ENCODE results near the gene NDRG2.

The NDRG2 gene

GRCh38 chr14:21017528-21018245 lies 7.2 kb downstream of the NDRG2 start:
- Histone ChIP-seq H3F3A (ENCODE audit: insufficient read depth) (no peaks in the 10 kb centered on the region), H3K79me2 (ENCODE audit: insufficient read depth, low read length) (no peaks in the 10 kb centered on the region), H3K4me3 (ENCODE audit: insufficient read depth, low read length, poor library complexity, severe bottlenecking) (no peak overlapping the region), H3K27ac (ENCODE audit: low read depth, low read length) (no peak overlapping the region), H3K9me3 (ENCODE audit: insufficient read depth, low read length) (no peaks in the 10 kb centered on the region), H3K36me3 (ENCODE audit: low read length) (no peaks in the 10 kb centered on the region), H3K4me2 (ENCODE audit: low read depth, low read length, poor library complexity, severe bottlenecking) (no peak overlapping the region), H4K20me1 (ENCODE audit: low read depth, low read length) (no peaks in the 10 kb centered on the region), H2AFZ (ENCODE audit: low read depth, low read length, severe bottlenecking) (no peak overlapping the region), H3K9ac (ENCODE audit: low read length) (no peak overlapping the region), H3K27me3 (ENCODE audit: low read length) (no peaks in the 10 kb centered on the region), H3K9me2 (replicated peaks; ENCODE audit: insufficient read depth, low read length) (no peaks in the 10 kb centered on the region)
- TF ChIP-seq, protein P1, sequence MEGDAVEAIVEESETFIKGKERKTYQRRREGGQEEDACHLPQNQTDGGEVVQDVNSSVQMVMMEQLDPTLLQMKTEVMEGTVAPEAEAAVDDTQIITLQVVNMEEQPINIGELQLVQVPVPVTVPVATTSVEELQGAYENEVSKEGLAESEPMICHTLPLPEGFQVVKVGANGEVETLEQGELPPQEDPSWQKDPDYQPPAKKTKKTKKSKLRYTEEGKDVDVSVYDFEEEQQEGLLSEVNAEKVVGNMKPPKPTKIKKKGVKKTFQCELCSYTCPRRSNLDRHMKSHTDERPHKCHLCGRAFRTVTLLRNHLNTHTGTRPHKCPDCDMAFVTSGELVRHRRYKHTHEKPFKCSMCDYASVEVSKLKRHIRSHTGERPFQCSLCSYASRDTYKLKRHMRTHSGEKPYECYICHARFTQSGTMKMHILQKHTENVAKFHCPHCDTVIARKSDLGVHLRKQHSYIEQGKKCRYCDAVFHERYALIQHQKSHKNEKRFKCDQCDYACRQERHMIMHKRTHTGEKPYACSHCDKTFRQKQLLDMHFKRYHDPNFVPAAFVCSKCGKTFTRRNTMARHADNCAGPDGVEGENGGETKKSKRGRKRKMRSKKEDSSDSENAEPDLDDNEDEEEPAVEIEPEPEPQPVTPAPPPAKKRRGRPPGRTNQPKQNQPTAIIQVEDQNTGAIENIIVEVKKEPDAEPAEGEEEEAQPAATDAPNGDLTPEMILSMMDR (IDR thresholded peaks at IDR 0.05; ENCODE audit: insufficient read depth, low read length, poor library complexity, severe bottlenecking): no peak
- TF ChIP-seq EZH2phosphoT487 (conservative IDR thresholded peaks at IDR 0.05; ENCODE audit: low read length): no peak

GRCh38 chr14:21016413-21017190 lies 8.3 kb downstream of the NDRG2 start:
- H3K9me3 ChIP-seq (ENCODE audit: insufficient read depth, low read length): no peaks in the 10 kb centered on the region
- no peak overlapping the region for H2AFZ ChIP-seq (ENCODE audit: low read depth, low read length, severe bottlenecking)
- no peaks in the 10 kb centered on the region for H3K9me2 ChIP-seq (replicated peaks; ENCODE audit: insufficient read depth, low read length)
- H3K9ac ChIP-seq (ENCODE audit: low read length): no peak overlapping the region
- H4K20me1 ChIP-seq (ENCODE audit: low read depth, low read length): no peaks in the 10 kb centered on the region
- no peaks in the 10 kb centered on the region for H3K36me3 ChIP-seq (ENCODE audit: low read length)
- H3K27me3 ChIP-seq (ENCODE audit: low read length): no peaks in the 10 kb centered on the region
- H3K4me2 ChIP-seq (ENCODE audit: low read depth, low read length, poor library complexity, severe bottlenecking): no peak overlapping the region
- no peaks in the 10 kb centered on the region for H3K79me2 ChIP-seq (ENCODE audit: insufficient read depth, low read length)
- H3F3A ChIP-seq (ENCODE audit: insufficient read depth): no peaks in the 10 kb centered on the region
- TF ChIP-seq, protein P1 (IDR thresholded peaks at IDR 0.05; ENCODE audit: insufficient read depth, low read length, poor library complexity, severe bottlenecking): no peak
- H3K27ac ChIP-seq (ENCODE audit: low read depth, low read length): no peak overlapping the region
- H3K4me3 ChIP-seq (ENCODE audit: insufficient read depth, low read length, poor library complexity, severe bottlenecking): no peak overlapping the region

DNA sequence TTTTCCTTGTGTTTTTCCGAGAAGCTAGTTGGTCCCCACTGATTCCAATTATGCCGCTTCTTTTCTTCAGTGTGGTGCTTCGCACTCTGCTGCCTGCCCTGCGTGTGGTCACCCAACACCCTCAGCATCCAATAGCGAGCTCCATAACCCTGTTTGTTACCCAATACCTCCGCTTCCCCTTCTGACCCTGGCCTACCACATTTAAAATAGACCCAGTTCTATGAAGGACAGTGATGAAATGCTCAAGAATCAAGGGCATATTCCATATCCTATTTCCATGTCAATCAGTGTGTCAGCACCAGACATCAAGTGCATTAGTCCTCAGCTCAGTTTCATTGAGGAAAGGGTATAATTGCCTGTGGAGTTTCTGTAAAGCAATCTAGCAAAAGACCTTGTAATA lies 9.5 kb downstream of the NDRG2 start:
- Histone ChIP-seq H3K9ac (ENCODE audit: low read length) (no peak overlapping the region), H3K27ac (ENCODE audit: low read depth, low read length) (no peak overlapping the region), H3K9me2 (replicated peaks; ENCODE audit: insufficient read depth, low read length) (no peaks in the 10 kb centered on the region), H3K79me2 (ENCODE audit: insufficient read depth, low read length) (no peaks in the 10 kb centered on the region), H3K4me2 (ENCODE audit: low read depth, low read length, poor library complexity, severe bottlenecking) (no peak overlapping the region), H3K9me3 (ENCODE audit: insufficient read depth, low read length) (no peaks in the 10 kb centered on the region), H3F3A (ENCODE audit: insufficient read depth) (no peaks in the 10 kb centered on the region), H3K36me3 (ENCODE audit: low read length) (no peaks in the 10 kb centered on the region), H3K27me3 (ENCODE audit: low read length) (no peaks in the 10 kb centered on the region), H4K20me1 (ENCODE audit: low read depth, low read length) (no peaks in the 10 kb centered on the region), H2AFZ (ENCODE audit: low read depth, low read length, severe bottlenecking) (no peak overlapping the region), H3K4me3 (ENCODE audit: insufficient read depth, low read length, poor library complexity, severe bottlenecking) (no peak overlapping the region)
- no peak for TF ChIP-seq EZH2phosphoT487 (conservative IDR thresholded peaks at IDR 0.05; ENCODE audit: low read length)
- TF ChIP-seq, protein P1 (IDR thresholded peaks at IDR 0.05; ENCODE audit: insufficient read depth, low read length, poor library complexity, severe bottlenecking): no peak
